AG04449 (cell line): ENCODE data around the gene NRDC.

Experiments
- CTCF ChIA-PET: fragments of 350-600 bp; formaldehyde crosslinking; extraction: SDS; loops from one replicate; lab custom pipeline; 2021; ENCODE audit warnings: antibody characterized with exemption; lab: Yijun Ruan, JAX
- POLR2A ChIA-PET: fragments of 400-600, 350-600 bp; formaldehyde crosslinking; extraction: SDS; loops from one replicate; lab custom pipeline; 2020; ENCODE audit warnings: antibody characterized with exemption, inconsistent platforms; lab: Yijun Ruan, JAX
- DNase-seq: peaks from one replicate; pipeline ENCODE4 v3.0.0-alpha.2; 2010; ENCODE audit warnings: low read depth, low spot score
- H3K4me3 ChIP-seq: 2 replicates; pipeline ENCODE4 v1.5.1; 2011; ENCODE audit warnings: low read depth, mild to moderate bottlenecking, control low read depth, low read length
- CTCF ChIP-seq: IDR thresholded peaks from one replicate; pipeline ENCODE4 v1.5.1; 2011; ENCODE audit warnings: mild to moderate bottlenecking, moderate library complexity, low read length, control low read depth, inconsistent platforms; ENCODE audit not compliant: insufficient read depth; ENCODE audit errors: missing control alignments

Gene NRDC

GRCh38 chr1:51761351-51761750 is 117.2 kb downstream of the NRDC start:
- POLR2A ChIA-PET = no interaction called here
- TF ChIP-seq CTCF = no peak
- no peak overlapping the region for H3K4me3 ChIP-seq
- CTCF ChIA-PET = interaction anchor here (1.1 to 1.7 kb wide), 3 partner anchors 8 to 226 kb away, joined by 3 to 19 read pairs (median 3); no protein-coding TSS in a partner anchor
- DNase-seq = no peak

GRCh38 chr1:51760872-51761271 is 117.7 kb downstream of the NRDC start:
- ChIA-PET POLR2A (no interaction called here), CTCF (interaction anchor here (0.8 to 1.7 kb wide), 5 partner anchors 8 to 226 kb away, joined by 3 to 19 read pairs (median 4); no protein-coding TSS in a partner anchor)
- no peak for TF ChIP-seq CTCF
- H3K4me3 ChIP-seq = no peak overlapping the region
- DNase-seq = no peak

GRCh38 chr1:51758310-51758709 is 120.2 kb downstream of the NRDC start:
- TF ChIP-seq CTCF = no peak
- DNase-seq = no peak
- CTCF ChIA-PET = no interaction called here
- no peak overlapping the region for H3K4me3 ChIP-seq
- POLR2A ChIA-PET = no interaction called here

GRCh38 chr1:51756290-51756689 is 122.2 kb downstream of the NRDC start:
- no peak for DNase-seq
- H3K4me3 ChIP-seq = no peak overlapping the region
- POLR2A ChIA-PET = no interaction called here
- CTCF ChIA-PET = interaction anchor here (8.7 kb wide), 1 partner anchor 12 kb away, joined by 58 read pairs; no protein-coding TSS in a partner anchor
- no peak for TF ChIP-seq CTCF

GRCh38 chr1:51755437-51755836 is 123.1 kb downstream of the NRDC start:
- CTCF ChIA-PET = interaction anchor here (1.6 to 8.7 kb wide), 2 partner anchors 12 to 128 kb away, joined by 5 to 58 read pairs; no protein-coding TSS in a partner anchor

GRCh38 chr1:51754666-51755065 is 123.9 kb downstream of the NRDC start:
- ChIA-PET POLR2A (no interaction called here), CTCF (interaction anchor here (1.6 to 8.7 kb wide), 2 partner anchors 13 to 128 kb away, joined by 5 to 58 read pairs; no protein-coding TSS in a partner anchor)
- TF ChIP-seq CTCF = no peak
- no peak for DNase-seq
- no peak overlapping the region for H3K4me3 ChIP-seq

More at GRCh38 chr1:51755437-51755836, 123.1 kb downstream of the NRDC start:
- no peak for TF ChIP-seq CTCF
- no peak overlapping the region for H3K4me3 ChIP-seq
- POLR2A ChIA-PET = no interaction called here
- no peak for DNase-seq
